ENCODE measurements around the gene NME9.

NME9 gene

GRCh38 chr3:138271189-138271794, 58.4 kb downstream of the NME9 start:
- no peak for DNase-seq

GRCh38 chr3:138270245-138270644, 59.4 kb downstream of the NME9 start:
- no peak for DNase-seq

- DNase-seq: no peak
Observed at GRCh38 chr3:138267083-138267482, 62.6 kb downstream of the NME9 start.

GRCh38 chr3:138265745-138266144, 63.9 kb downstream of the NME9 start:
- DNase-seq: no peak

- DNase-seq: no peak
Observed at GRCh38 chr3:138263104-138263503, 66.5 kb downstream of the NME9 start.

GRCh38 chr3:138260611-138261010, 69.0 kb downstream of the NME9 start:
- no peak for DNase-seq

- no peak for DNase-seq
Observed at GRCh38 chr3:138259126-138259525, 70.5 kb downstream of the NME9 start.

GRCh38 chr3:138257986-138258385, 71.7 kb downstream of the NME9 start:
- DNase-seq: no peak

- DNase-seq: no peak
Observed at GRCh38 chr3:138256022-138256421, 73.6 kb downstream of the NME9 start.

GRCh38 chr3:138254216-138254615, 75.4 kb downstream of the NME9 start:
- no peak for DNase-seq

GRCh38 chr3:138253609-138254008, 76.0 kb downstream of the NME9 start:
- DNase-seq: no peak

Data from NCI-H2081 (cell line).